Nephron (organoid): ENCODE data around the gene OGDHL.

Experiments
- H3K27ac Mint-ChIP-seq, 3 experiments: 2 replicates each; pipeline ENCODE4 v1.8.0; 2020; ENCODE audit warnings: mixed read lengths in 3 of 3, mild to moderate bottlenecking in 2 of 3, moderate library complexity in 1 of 3
- H3K27me3 Mint-ChIP-seq: 2 replicates; pipeline ENCODE4 v1.8.0; 2021; ENCODE audit warnings: low read depth, mild to moderate bottlenecking, moderate library complexity, mixed read lengths
- H3K36me3 Mint-ChIP-seq: 2 replicates; pipeline ENCODE4 v1.8.0; 2020; ENCODE audit warnings: low read depth, mixed read lengths
- H3K4me1 Mint-ChIP-seq: 2 replicates; pipeline ENCODE4 v1.8.0; 2020; ENCODE audit warnings: mixed read lengths
- H3K4me3 Mint-ChIP-seq, 3 experiments: 2 replicates each; pipeline ENCODE4 v1.8.0; 2020; ENCODE audit warnings: mild to moderate bottlenecking in 3 of 3, mixed read lengths in 3 of 3, moderate library complexity in 2 of 3
- H3K9me3 Mint-ChIP-seq: 2 replicates; pipeline ENCODE4 v1.8.0; 2020; ENCODE audit warnings: mixed read lengths
- CTCF ChIP-seq, 3 experiments: fragments of 200-600 bp; sonication (generic); IDR thresholded peaks; one replicate each; pipeline ENCODE4 v1.5.0; 2021; ENCODE audit warnings: antibody characterized with exemption in 3 of 3; ENCODE audit not compliant: unreplicated experiment in 3 of 3

OGDHL gene

DNA sequence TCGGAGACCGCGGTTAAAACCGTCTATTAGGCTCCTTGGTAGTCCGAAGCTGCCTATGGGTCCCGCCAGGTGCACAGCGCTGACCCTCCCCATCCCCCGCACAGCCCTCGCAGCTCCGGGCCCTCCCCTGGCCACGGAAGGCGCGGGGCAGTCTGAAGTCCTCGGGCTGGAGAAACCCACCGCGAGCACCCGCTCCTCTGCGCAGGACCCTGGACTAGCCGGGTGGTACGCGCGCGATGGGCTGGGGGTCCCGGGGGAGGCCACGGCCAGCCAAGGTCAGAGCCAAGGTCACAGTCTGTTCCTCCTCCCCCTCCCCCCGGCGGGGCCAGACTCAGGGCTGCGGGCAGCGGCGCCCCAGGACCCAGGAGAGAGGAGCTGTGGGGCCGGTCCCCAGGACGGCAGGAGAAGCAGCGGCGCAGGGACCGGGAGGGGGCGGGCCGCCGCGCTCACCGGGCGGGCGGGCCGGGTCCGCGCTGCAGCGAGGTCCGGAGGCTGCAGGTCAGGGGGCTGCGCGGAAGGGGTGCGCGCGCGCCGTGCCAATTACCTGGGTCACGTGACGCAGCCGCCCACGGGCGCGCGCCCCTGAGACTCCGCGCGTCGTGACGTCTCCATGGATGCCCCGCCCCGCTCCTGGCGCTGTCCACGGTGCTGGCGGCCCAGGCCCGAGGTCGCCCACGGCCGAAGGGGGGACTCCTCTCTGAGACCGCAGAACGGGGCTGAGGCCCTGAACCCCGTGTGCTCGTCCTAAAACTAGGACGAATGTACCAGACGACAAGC lies at the start of gene OGDHL:
Gene OGDHL, minus strand, starts transcription at position 535 of the 777 bp plus-strand sequence. CDS start 3,731 bp downstream, outside the sequence.
- no peaks in the 10 kb centered on the region for H3K4me1 Mint-ChIP-seq
- peak within 1 kb of the TSS; percentile 75 to 81 (median 75) for H3K4me3 Mint-ChIP-seq
- no peak within 1 kb of the TSS for H3K27ac Mint-ChIP-seq
- H3K9me3 Mint-ChIP-seq = peaks cover 7% of the 10 kb centered on the region
- no peak for TF ChIP-seq CTCF (IDR thresholded peaks at IDR 0.05; ENCODE audit: unreplicated experiment in 3 of 3)
- no peaks in the 10 kb centered on the region for H3K36me3 Mint-ChIP-seq
- H3K27me3 Mint-ChIP-seq = peaks cover 26% of the 10 kb centered on the region

GRCh38 chr10:49803988-49804387 lies 41.9 kb upstream of the OGDHL start:
- Mint-ChIP-seq H3K9me3 (peaks cover 6% of the 10 kb centered on the region), H3K4me3 (no peak overlapping the region), H3K4me1 (no peaks in the 10 kb centered on the region), H3K36me3 (no peaks in the 10 kb centered on the region), H3K27me3 (peaks cover 8% of the 10 kb centered on the region), H3K27ac (no peak overlapping the region)
- no peak for TF ChIP-seq CTCF (IDR thresholded peaks at IDR 0.05; ENCODE audit: unreplicated experiment in 3 of 3)

DNA sequence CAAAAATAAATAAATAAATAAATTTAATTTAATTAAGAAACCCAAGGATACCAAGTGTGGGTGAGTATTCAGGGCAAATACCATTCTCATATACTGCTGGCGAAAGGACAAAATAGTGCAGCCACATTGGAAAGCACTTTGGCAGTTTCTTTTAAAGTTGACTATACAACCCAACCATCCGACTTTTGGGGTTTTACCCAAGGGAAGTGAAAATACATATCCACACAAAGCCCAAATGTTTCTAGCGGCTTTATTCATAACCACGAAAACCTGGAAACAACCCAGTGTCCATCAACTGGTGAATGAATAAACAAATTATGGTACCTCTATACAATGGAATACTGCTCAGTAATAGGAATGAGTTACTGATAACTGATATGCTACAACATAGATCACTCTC lies 36.2 kb upstream of the OGDHL start:
- TF ChIP-seq CTCF (IDR thresholded peaks at IDR 0.05; ENCODE audit: unreplicated experiment in 3 of 3) = no peak
- no peaks in the 10 kb centered on the region for H3K9me3 Mint-ChIP-seq
- no peaks in the 10 kb centered on the region for H3K36me3 Mint-ChIP-seq
- no peak overlapping the region for H3K27ac Mint-ChIP-seq
- no peak overlapping the region for H3K4me3 Mint-ChIP-seq
- peaks cover 8% of the 10 kb centered on the region for H3K27me3 Mint-ChIP-seq
- H3K4me1 Mint-ChIP-seq = no peaks in the 10 kb centered on the region

- no peak overlapping the region for H3K27ac Mint-ChIP-seq
- no peak for TF ChIP-seq CTCF (IDR thresholded peaks at IDR 0.05; ENCODE audit: unreplicated experiment in 3 of 3)
- H3K4me3 Mint-ChIP-seq = no peak overlapping the region
- no peaks in the 10 kb centered on the region for H3K9me3 Mint-ChIP-seq
- no peaks in the 10 kb centered on the region for H3K4me1 Mint-ChIP-seq
- H3K27me3 Mint-ChIP-seq = no peaks in the 10 kb centered on the region
- no peaks in the 10 kb centered on the region for H3K36me3 Mint-ChIP-seq
These were observed 29.0 kb upstream of the OGDHL start for GRCh38 chr10:49791100-49791499.

GRCh38 chr10:49784681-49785080 lies 22.6 kb upstream of the OGDHL start:
- Mint-ChIP-seq H3K36me3 (no peaks in the 10 kb centered on the region), H3K27me3 (peaks cover 12% of the 10 kb centered on the region), H3K4me1 (no peaks in the 10 kb centered on the region), H3K27ac (no peak overlapping the region), H3K9me3 (no peaks in the 10 kb centered on the region), H3K4me3 (no peak overlapping the region)
- TF ChIP-seq CTCF (IDR thresholded peaks at IDR 0.05; ENCODE audit: unreplicated experiment in 3 of 3) = no peak

- TF ChIP-seq CTCF (IDR thresholded peaks at IDR 0.05; ENCODE audit: unreplicated experiment in 3 of 3) = no peak
- H3K4me1 Mint-ChIP-seq = no peaks in the 10 kb centered on the region
- no peak overlapping the region for H3K27ac Mint-ChIP-seq
- peaks cover 14% of the 10 kb centered on the region for H3K27me3 Mint-ChIP-seq
- H3K9me3 Mint-ChIP-seq = no peaks in the 10 kb centered on the region
- no peaks in the 10 kb centered on the region for H3K36me3 Mint-ChIP-seq
- no peak overlapping the region for H3K4me3 Mint-ChIP-seq
These were observed 21.5 kb upstream of the OGDHL start for GRCh38 chr10:49783645-49784044.
